K562 treated with DMSO at 1 percent for 48 hours (cell line): ENCODE results near the gene TRIM10. TPM values are rescaled to one million over a fixed set of nuclear protein-coding genes. Genes with fewer than 3 reads are reported as not detected.

Experiments
- total RNA-seq: library from RNA; unstranded; fragments of 300-600 nt; gene quantifications from 2 replicates; pipeline ENCODE4 v1.2.3, GENCODE V29; 2022; ENCODE audit warnings: low replicate concordance; ENCODE audit errors: extremely low read depth

Gene TRIM10, protein sequence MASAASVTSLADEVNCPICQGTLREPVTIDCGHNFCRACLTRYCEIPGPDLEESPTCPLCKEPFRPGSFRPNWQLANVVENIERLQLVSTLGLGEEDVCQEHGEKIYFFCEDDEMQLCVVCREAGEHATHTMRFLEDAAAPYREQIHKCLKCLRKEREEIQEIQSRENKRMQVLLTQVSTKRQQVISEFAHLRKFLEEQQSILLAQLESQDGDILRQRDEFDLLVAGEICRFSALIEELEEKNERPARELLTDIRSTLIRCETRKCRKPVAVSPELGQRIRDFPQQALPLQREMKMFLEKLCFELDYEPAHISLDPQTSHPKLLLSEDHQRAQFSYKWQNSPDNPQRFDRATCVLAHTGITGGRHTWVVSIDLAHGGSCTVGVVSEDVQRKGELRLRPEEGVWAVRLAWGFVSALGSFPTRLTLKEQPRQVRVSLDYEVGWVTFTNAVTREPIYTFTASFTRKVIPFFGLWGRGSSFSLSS
- not detected in 2 replicates for total RNA-seq

DNA sequence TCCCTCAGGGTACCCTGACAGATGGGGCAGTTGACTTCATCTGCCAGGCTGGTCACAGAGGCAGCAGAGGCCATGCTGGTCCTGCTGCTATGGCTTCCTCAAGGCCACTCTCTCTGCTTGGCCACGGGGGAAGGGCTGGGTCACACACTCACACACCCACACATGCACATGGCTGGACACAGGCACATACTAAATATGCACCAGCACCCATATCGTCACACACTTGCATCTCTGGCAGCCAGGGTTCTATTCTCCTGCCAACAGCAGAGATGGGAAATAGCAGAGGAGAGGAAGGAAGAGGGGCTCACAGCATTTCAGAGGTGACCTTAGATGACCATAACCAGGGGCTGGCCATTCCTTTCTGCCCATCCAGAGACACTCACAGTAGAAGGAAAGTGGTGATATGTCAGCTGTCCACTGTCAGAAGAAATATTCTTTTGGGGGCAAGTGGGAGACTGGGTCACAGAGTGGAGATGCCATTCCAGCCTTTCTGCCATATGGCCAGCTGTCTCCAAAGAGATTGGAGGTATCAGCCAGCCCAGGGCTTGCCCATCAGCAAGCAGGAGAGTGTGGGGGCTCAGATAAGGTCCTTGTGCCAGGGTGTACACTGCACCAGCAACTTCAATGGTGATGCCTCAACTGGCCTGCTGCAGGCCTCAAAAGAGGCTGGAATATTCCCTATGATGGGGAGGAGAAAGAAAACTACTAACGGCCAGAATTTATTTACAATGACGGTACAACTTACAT is at the start of gene TRIM10:
TRIM10 (minus strand) TSS at position 427 of the 747 bp plus-strand sequence; CDS start at position 74, 353 bp downstream.

DNA sequence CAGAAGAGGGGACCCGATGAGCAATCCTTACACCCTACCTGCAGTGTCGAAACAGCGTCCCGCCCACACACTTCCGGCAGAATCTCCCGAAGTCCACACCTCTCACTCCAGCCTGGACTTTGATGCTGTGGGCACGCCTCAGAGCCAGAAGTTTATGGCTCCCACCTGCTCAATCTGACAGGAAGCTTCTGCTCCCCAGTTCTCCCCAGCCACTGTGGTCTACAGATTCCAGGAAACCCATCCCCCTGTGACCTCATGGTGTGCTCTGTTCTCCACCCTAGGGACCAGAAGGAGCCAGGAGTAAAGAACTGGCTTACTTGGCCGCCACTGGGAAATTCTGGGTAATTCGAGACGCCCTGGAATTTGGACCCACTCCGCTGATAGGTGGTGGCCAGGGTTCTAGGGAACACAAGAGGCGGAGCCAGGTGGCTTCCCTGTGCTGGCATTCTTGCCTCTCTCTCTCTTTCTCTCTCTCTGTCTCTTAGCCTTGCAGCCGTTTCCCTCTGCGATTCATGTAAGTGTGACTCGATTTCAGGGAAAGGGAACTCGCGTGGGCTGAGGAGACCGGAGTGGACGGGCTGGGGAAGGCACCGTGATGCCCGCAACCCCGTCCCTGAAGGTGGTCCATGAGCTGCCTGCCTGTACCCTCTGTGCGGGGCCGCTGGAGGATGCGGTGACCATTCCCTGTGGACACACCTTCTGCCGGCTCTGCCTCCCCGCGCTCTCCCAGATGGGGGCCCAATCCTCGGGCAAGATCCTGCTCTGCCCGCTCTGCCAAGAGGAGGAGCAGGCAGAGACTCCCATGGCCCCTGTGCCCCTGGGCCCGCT is 2.3 kb upstream of the TRIM10 start, which contains the start of gene TRIM15:
TRIM15 (plus strand) TSS at position 457 of the 828 bp plus-strand sequence; CDS start at position 596, 139 bp downstream.

DNA sequence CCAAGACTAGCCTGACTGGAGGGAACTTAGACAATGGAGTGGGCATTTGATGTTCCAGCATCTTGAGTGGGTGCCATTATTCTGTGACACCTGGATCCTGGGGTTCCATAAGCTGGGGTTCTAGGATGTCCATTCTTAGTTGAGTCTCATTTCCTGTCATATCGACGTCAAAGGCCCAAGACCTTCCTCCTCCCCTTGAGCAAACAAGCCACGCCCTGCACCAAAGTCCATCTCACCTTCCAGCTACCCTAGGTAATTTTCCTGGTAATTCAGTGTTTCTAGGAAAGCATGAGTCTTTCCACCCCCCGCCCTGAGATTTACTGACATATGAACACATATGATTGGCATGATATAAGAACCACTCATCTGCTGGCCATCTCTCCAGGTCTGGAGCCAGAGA is 25.3 kb downstream of the TRIM10 start, which contains the start of gene TRIM40:
TRIM40 (plus strand) TSS at position 384 of the 400 bp plus-strand sequence. CDS start 897 bp downstream, outside the sequence.

GRCh38 chr6:30113003-30113759 is 47.8 kb downstream of the TRIM10 start, which contains the start of gene TRIM31:
Gene TRIM31, minus strand, starts transcription at chr6:30113090. Its CDS starts 285 bp downstream, at chr6:30112805.

Other genes with a start within 250 kb of the TRIM10 start
- gene HLA-A, start 218.7 kb downstream of the TRIM10 start, total RNA-seq = not detected in 2 replicates
- not detected in 2 replicates for gene POLR1H, start 99.9 kb downstream of the TRIM10 start, total RNA-seq
- gene PPP1R11, start 94.0 kb downstream of the TRIM10 start, total RNA-seq = not detected in 2 replicates
- not detected in 2 replicates for gene RNF39, start 85.4 kb downstream of the TRIM10 start, total RNA-seq
- gene TRIM31, start 48.1 kb downstream of the TRIM10 start, total RNA-seq = not detected in 2 replicates
- gene TRIM40, start 25.1 kb downstream of the TRIM10 start, total RNA-seq = not detected in 2 replicates
- not detected in 2 replicates for gene TRIM15, start 2.3 kb upstream of the TRIM10 start, total RNA-seq
- not detected in 2 replicates for gene TRIM26, start 52.2 kb upstream of the TRIM10 start, total RNA-seq
- gene TRIM39, start 165.7 kb upstream of the TRIM10 start, total RNA-seq = not detected in 2 replicates
- gene RPP21, start 183.9 kb upstream of the TRIM10 start, total RNA-seq = not detected in 2 replicates